K562 (cell line): ENCODE measurements around the gene TRIM13. TPM values are rescaled to one million over a fixed set of nuclear protein-coding genes. Genes with fewer than 3 reads are reported as not detected.

Source experiments
- ATAC-seq: fragments of 200-7000 bp; cut with Tn5 transposase; 3 replicates; pipeline ENCODE4 v1.9.1; 2020; ENCODE audit warnings: moderate library complexity
- BruUV-seq: library from RNA; stranded (reverse); fragments of 400-500 nt; replicated peaks from 2 replicates; lab custom pipeline; 2021; lab: Mats Ljungman, UMichigan
- CTCF ChIA-PET: fragments of 300-600 bp; formaldehyde crosslinking; extraction: SDS; loops from one replicate; lab custom pipeline; 2021; ENCODE audit warnings: low intra/inter-chr PET ratio; lab: Yijun Ruan, JAX
- POLR2A ChIA-PET: fragments of 300-600, 350-650 bp; sonication (Branson Sonifier 250); formaldehyde crosslinking; extraction: SDS; loops from one replicate; lab custom pipeline; 2021; ENCODE audit warnings: antibody characterized with exemption, inconsistent platforms; lab: Yijun Ruan, JAX
- DNase-seq, 4 experiments: peaks; one replicate each; pipeline versions ENCODE4 v3.0.0 to v3.0.0-alpha.2; 2011 to 2018; ENCODE audit warnings: low spot score in 3 of 4, mixed read lengths in 3 of 4; ENCODE audit errors: extremely low read depth in 1 of 4
- FAIRE-seq: peaks from 2 replicates; lab custom pipeline; 2011; peaks lifted over from hg19 to GRCh38; lab: Jason Lieb, UNC
- H2AFZ ChIP-seq: 2 replicates; pipeline ENCODE4 v1.6.0; 2011; ENCODE audit warnings: low read depth, low read length, control low read depth, inconsistent platforms
- H3K27ac ChIP-seq: fragments of 200-600 bp; 3 replicates; pipeline ENCODE4 v1.8.0; 2011; ENCODE audit warnings: low read depth, mild to moderate bottlenecking, control low read depth, inconsistent platforms, low read length, moderate library complexity, mixed read lengths; ENCODE audit errors: extremely low read depth
- H3K27me3 ChIP-seq, 2 experiments: fragments of 300-600 bp in 1 of 2; 2 replicates in 1 of 2; 3 replicates in 1 of 2; pipeline versions ENCODE4 v1.6.0 to v1.8.0; 2011; ENCODE audit warnings: inconsistent platforms in 2 of 2, low read length in 2 of 2, mild to moderate bottlenecking in 1 of 2, mixed read lengths in 1 of 2, moderate library complexity in 1 of 2; ENCODE audit not compliant: control insufficient read depth in 2 of 2, insufficient read depth in 2 of 2
- H3K36me3 ChIP-seq: fragments of 300-600 bp; 3 replicates; pipeline ENCODE4 v1.8.0; 2011; ENCODE audit warnings: mild to moderate bottlenecking, low read length, inconsistent platforms; ENCODE audit not compliant: control insufficient read depth, insufficient read depth
- H3K4me1 ChIP-seq, 2 experiments: fragments of 200-600 bp in 1 of 2; replicated peaks in 1 of 2; 2 replicates in 1 of 2; 3 replicates in 1 of 2; pipeline versions ENCODE4 v1.5.1 to v1.8.0; 2011; ENCODE audit warnings: inconsistent platforms in 2 of 2, low read length in 2 of 2, mild to moderate bottlenecking in 1 of 2, mixed read lengths in 1 of 2, moderate library complexity in 1 of 2; ENCODE audit not compliant: control insufficient read depth in 2 of 2, insufficient read depth in 2 of 2
- H3K4me2 ChIP-seq: 2 replicates; pipeline ENCODE4 v1.6.1; 2011; ENCODE audit warnings: low read length, control low read depth, inconsistent platforms, mixed read lengths; ENCODE audit not compliant: insufficient read depth
- H3K4me3 ChIP-seq: fragments of 200-600 bp; sonication (generic), shearing (Covaris generic); 2 replicates; pipeline ENCODE4 v1.5.1; 2016; ENCODE audit warnings: control low read depth, inconsistent platforms
- H3K79me2 ChIP-seq: fragments of 200-600 bp; 3 replicates; pipeline ENCODE4 v1.8.0; 2011; ENCODE audit warnings: low read length, inconsistent platforms; ENCODE audit not compliant: control insufficient read depth, insufficient read depth
- H3K9ac ChIP-seq, 2 experiments: 2 replicates each; pipeline versions ENCODE4 v1.6.0 to v1.6.1; 2011; ENCODE audit warnings: low read depth in 2 of 2, low read length in 2 of 2, control low read depth in 1 of 2, inconsistent platforms in 1 of 2, mild to moderate bottlenecking in 1 of 2, mixed read lengths in 1 of 2; ENCODE audit not compliant: insufficient read depth in 1 of 2
- H3K9me1 ChIP-seq: one replicate; pipeline ENCODE4 v1.6.0; 2011; ENCODE audit warnings: inconsistent platforms, mild to moderate bottlenecking, low read length, moderate library complexity; ENCODE audit not compliant: control insufficient read depth, insufficient read depth
- H3K9me3 ChIP-seq: replicated peaks from 2 replicates; pipeline ENCODE4 v1.5.1; 2011; ENCODE audit warnings: low read depth, low read length, inconsistent platforms; ENCODE audit not compliant: control insufficient read depth, insufficient read depth
- H4K20me1 ChIP-seq: replicated peaks from 2 replicates; pipeline ENCODE4 v1.6.1; 2011; ENCODE audit warnings: low read length, inconsistent platforms, mixed read lengths; ENCODE audit not compliant: control insufficient read depth, insufficient read depth
- BRD9 ChIP-seq: fragments of 450-650 bp; IDR thresholded peaks from 2 replicates; pipeline ENCODE4 v1.6.1; 2018; ENCODE audit warnings: low read depth; ENCODE audit not compliant: partially characterized antibody
- C11orf30 ChIP-seq: fragments of 450-650 bp; IDR thresholded peaks from 2 replicates; pipeline ENCODE4 v1.6.1; 2016; ENCODE audit warnings: low read depth, mild to moderate bottlenecking
- FOXM1 ChIP-seq, 2 experiments: fragments of 450-650 bp in 1 of 2; sonication (generic) in 1 of 2; formaldehyde crosslinking in 1 of 2; IDR thresholded peaks; 2 replicates each; pipeline versions ENCODE4 v1.6.1 to v1.9.0; 2017 to 2022; ENCODE audit warnings: low read depth in 2 of 2, mild to moderate bottlenecking in 2 of 2, missing genetic modification reagents in 1 of 2, moderate library complexity in 1 of 2
- HMBOX1 ChIP-seq: sonication (generic); IDR thresholded peaks from 2 replicates; pipeline ENCODE4 v1.6.1; 2016
- MAFF ChIP-seq: IDR thresholded peaks from 2 replicates; pipeline ENCODE4 v1.6.1; 2012; ENCODE audit warnings: low read length, improper control_type of control experiment
- MAFG ChIP-seq: fragments of 450-650 bp; conservative IDR thresholded peaks from 2 replicates; pipeline ENCODE4 v1.6.1; 2016; ENCODE audit warnings: missing genetic modification characterization, missing compliant biosample characterization
- MAFK ChIP-seq: IDR thresholded peaks from 2 replicates; pipeline ENCODE4 v1.6.1; 2011; ENCODE audit warnings: low read length, improper control_type of control experiment
- SMAD2 ChIP-seq: fragments of 150-350 bp; IDR thresholded peaks from 2 replicates; pipeline ENCODE4 v1.6.1; 2014; ENCODE audit warnings: low read depth, mild to moderate bottlenecking, low read length
- SMARCB1 ChIP-seq: IDR thresholded peaks from 2 replicates; pipeline ENCODE4 v1.6.1; 2011; ENCODE audit warnings: improper control_type of control experiment, low read depth; ENCODE audit not compliant: insufficient read length
- TFAP4 ChIP-seq: sonication (generic); formaldehyde crosslinking; IDR thresholded peaks from 2 replicates; pipeline ENCODE4 v1.8.0; 2022; ENCODE audit warnings: missing genetic modification reagents, mild to moderate bottlenecking, moderate library complexity, borderline replicate concordance
- ZFP36 ChIP-seq: fragments of 150-350 bp; IDR thresholded peaks from 2 replicates; pipeline ENCODE4 v1.6.1; 2018; ENCODE audit warnings: low read length, low read depth; ENCODE audit not compliant: partially characterized antibody
- ZNF140 ChIP-seq: fragments of 250-450 bp; sonication (Bioruptor Pico); IDR thresholded peaks from 2 replicates; pipeline ENCODE4 v1.8.0; 2021; ENCODE audit warnings: moderate library complexity, mild to moderate bottlenecking, inconsistent platforms
- ZNF24 ChIP-seq: fragments of 450-650 bp; IDR thresholded peaks from 2 replicates; pipeline ENCODE4 v1.6.1; 2016
- ZNF316 ChIP-seq: fragments of 450-650 bp; IDR thresholded peaks from 2 replicates; pipeline ENCODE4 v1.6.1; 2016
- WGBS: fragments of 100-300 bp; shearing (Covaris generic); methylation state at CpG from one replicate; pipeline ENCODE4 v1.1.6; 2016; ENCODE audit warnings: low coverage, mixed read lengths; ENCODE audit not compliant: insufficient coverage; ENCODE audit errors: missing lambda C conversion rate; 5-methylcytosine and 5-hydroxymethylcytosine counted together
- in situ Hi-C: fragments of 300-500 bp; cut with MboI; formaldehyde crosslinking; loops from 4 replicates; pipeline ENCODE4 v1.15.0; 2018; ENCODE audit warnings: inconsistent platforms, mixed read lengths
- intact Hi-C: fragments of 100-400 bp; cut with micrococcal nuclease; formaldehyde crosslinking; loops from 2 replicates; pipeline ENCODE4 v1.14.2; 2022
- polyA plus RNA-seq, 8 experiments: library from polyadenylated mRNA; depleted of rRNA in 4 of 8; stranded (reverse) in 5 of 8; unstranded in 3 of 8; fragments of >200 nt; fragmentation: Nextera tagmentation in 2 of 8; fragmentation: Illumina TruSeq in 1 of 8; extraction: Ambion mirVana in 2 of 8; extraction: Trizol in 1 of 8; gene quantifications; 2 replicates each; pipeline versions ENCODE4 v1.2.1 to v1.2.3, GENCODE V29; 2011 to 2014; ENCODE audit warnings: inconsistent platforms in 1 of 8, missing spikeins in 1 of 8
- total RNA-seq, 7 experiments: library from RNA; depleted of rRNA in 6 of 7; stranded (reverse); fragments of >200 nt in 6 of 7; fragmentation: Illumina TruSeq in 2 of 7; extraction: Trizol in 2 of 7; gene quantifications; 2 replicates each; pipeline versions ENCODE4 v1.2.1 to v1.2.3, GENCODE V29; 2011 to 2021; ENCODE audit warnings: low replicate concordance in 1 of 7
- TF ChIP-seq, protein P1 (sequence below): sonication (generic); formaldehyde crosslinking; IDR thresholded peaks from 2 replicates; pipeline ENCODE4 v1.8.0; 2023; ENCODE audit warnings: mild to moderate bottlenecking, missing genetic modification reagents

Gene TRIM13
- total and polyA plus RNA-seq, 9 of the 15 experiments (the other 6 are each of a cell fraction or from before 2014, with no cell fraction given) = 12.1 to 30.6 (median 17.8) TPM

- TF ChIP-seq, protein P1, sequence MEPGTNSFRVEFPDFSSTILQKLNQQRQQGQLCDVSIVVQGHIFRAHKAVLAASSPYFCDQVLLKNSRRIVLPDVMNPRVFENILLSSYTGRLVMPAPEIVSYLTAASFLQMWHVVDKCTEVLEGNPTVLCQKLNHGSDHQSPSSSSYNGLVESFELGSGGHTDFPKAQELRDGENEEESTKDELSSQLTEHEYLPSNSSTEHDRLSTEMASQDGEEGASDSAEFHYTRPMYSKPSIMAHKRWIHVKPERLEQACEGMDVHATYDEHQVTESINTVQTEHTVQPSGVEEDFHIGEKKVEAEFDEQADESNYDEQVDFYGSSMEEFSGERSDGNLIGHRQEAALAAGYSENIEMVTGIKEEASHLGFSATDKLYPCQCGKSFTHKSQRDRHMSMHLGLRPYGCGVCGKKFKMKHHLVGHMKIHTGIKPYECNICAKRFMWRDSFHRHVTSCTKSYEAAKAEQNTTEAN (CRISPR knock-in tag) = no peak
- TF ChIP-seq ZNF140 (CRISPR knock-in tag) (no peak), FOXM1 (IDR thresholded peaks at IDR 0.05; ENCODE audit: low read depth) (no peak), FOXM1 (CRISPR knock-in tag; IDR thresholded peaks at IDR 0.05; ENCODE audit: low read depth) (no peak), BRD9 (no peak), ZFP36 (no peak), SMARCB1 (no peak), HMBOX1 (no peak)
Measured at GRCh38 chr13:50055454-50055853, 58.6 kb downstream of the TRIM13 start (continued).

DNA sequence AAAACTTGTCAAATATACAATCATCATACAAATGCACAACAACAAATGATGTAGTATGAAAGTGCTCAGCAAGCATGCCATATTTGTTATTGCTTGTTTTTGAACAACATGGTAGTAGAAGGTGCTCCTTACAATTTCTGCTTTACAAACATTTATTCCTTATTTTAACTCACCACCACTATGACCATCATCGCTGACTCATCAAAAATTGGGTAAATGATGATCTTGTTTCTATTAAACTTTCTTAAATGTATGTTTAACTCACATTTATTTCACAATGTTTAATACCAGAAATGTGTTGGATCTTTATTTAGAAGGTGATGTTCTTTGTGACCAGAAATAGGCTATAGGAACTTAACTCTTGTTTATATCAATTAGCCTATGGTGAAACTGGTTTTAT is 63.9 kb downstream of the TRIM13 start:
- Histone ChIP-seq H3K9ac (no peak overlapping the region), H3K36me3 (peaks cover 67% of the 10 kb centered on the region; the same call in 2 of the 3 replicates), H3K4me3 (no peak overlapping the region), H3K27me3 (no peaks in the 10 kb centered on the region), H3K79me2 (peaks cover 68% of the 10 kb centered on the region), H3K4me1 (no peaks in the 10 kb centered on the region; a peak in 1 of 5 replicates), H3K9me1 (no peaks in the 10 kb centered on the region), H3K27ac (no peak overlapping the region), H3K9me3 (0 out of 2 replicates have a peak, but pooled peaks cover 2% of the 10 kb centered on the region), H2AFZ (no peak overlapping the region), H4K20me1 (no peaks in the 10 kb centered on the region), H3K4me2 (no peak overlapping the region)
- ATAC-seq (no peak), DNase-seq (no peak), FAIRE-seq (no peak)
- ChIA-PET CTCF (no interaction called here), POLR2A (interaction anchor here (0.6 kb wide), 1 partner anchor 88 kb away, joined by 3 read pairs; no protein-coding TSS in a partner anchor)
- no TSS peak for BruUV-seq
- 92% methylated on average over 1 of the region's 1 CpG for WGBS
- intact Hi-C loops (no loop called here), in situ Hi-C loops (no loop called here)
- TF ChIP-seq MAFK (peak; percentile 98), MAFG (tag) (peak; percentile 94), TFAP4 (CRISPR knock-in tag) (no peak), C11orf30 (peak; percentile 95), ZNF316 (peak; percentile 97), ZNF24 (no peak), MAFF (peak; percentile 97), SMAD2 (no peak)
